T-cell (primary cell): ENCODE results near the gene CTNNB1. TPM values are rescaled to one million over a fixed set of nuclear protein-coding genes. Genes with fewer than 3 reads are reported as not detected.

Experiments used
- ATAC-seq, 4 experiments: fragments of 200-7000 bp in 3 of 4; fragments of 150-1000 bp in 1 of 4; cut with Tn5 transposase; replicated peaks in 1 of 4; 1 replicate in 3 of 4; 2 replicates in 1 of 4; pipeline ENCODE4 v1.10.0; 2021; ENCODE audit warnings: moderate library complexity in 3 of 4, mild to moderate bottlenecking in 2 of 4, moderate number of reproducible peaks in 1 of 4
- CTCF ChIA-PET, 2 donors: fragments of 300-600 bp; sonication (Branson Sonifier 250); formaldehyde crosslinking; loops; one replicate each; lab custom pipeline; 2022; ENCODE audit warnings: antibody characterized with exemption in 2 of 2; lab: Charles Lee
- POLR2A ChIA-PET, 2 donors: fragments of 300-600 bp; sonication (Branson Sonifier 250); formaldehyde crosslinking; loops; one replicate each; lab custom pipeline; 2022; ENCODE audit warnings: antibody characterized with exemption in 2 of 2; lab: Charles Lee
- DNase-seq, 35 experiments: peaks; one replicate each; pipeline versions ENCODE4 v3.0.0 to v3.0.0-alpha.2; 2013 to 2023
- H3K27ac ChIP-seq: one replicate; pipeline ENCODE4 v1.5.1; 2013; ENCODE audit warnings: low read length
- H3K27me3 ChIP-seq, 2 experiments: replicated peaks in 1 of 2; 1 replicate in 1 of 2; 2 replicates in 1 of 2; pipeline versions ENCODE4 v1.6.1 to v1.7.0; 2013; ENCODE audit warnings: low read length in 1 of 2, mixed read lengths in 1 of 2; ENCODE audit not compliant: control insufficient read depth in 2 of 2, insufficient read depth in 2 of 2; ENCODE audit errors: extremely low read depth in 1 of 2
- H3K36me3 ChIP-seq, 2 donors: 1 replicate in 1 of 2; 2 replicates in 1 of 2; pipeline versions ENCODE4 v1.6.1 to v1.7.0; 2013; ENCODE audit warnings: low read length in 1 of 2; ENCODE audit not compliant: control insufficient read depth in 2 of 2, insufficient read depth in 1 of 2; ENCODE audit errors: extremely low read depth in 1 of 2
- H3K4me1 ChIP-seq, 2 experiments: 1 replicate in 1 of 2; 2 replicates in 1 of 2; pipeline versions ENCODE4 v1.6.1 to v1.7.0; 2013; ENCODE audit warnings: low read length in 2 of 2, mixed read lengths in 1 of 2; ENCODE audit not compliant: insufficient read depth in 2 of 2, control insufficient read depth in 1 of 2; ENCODE audit errors: extremely low read depth in 1 of 2
- H3K4me3 ChIP-seq, 2 donors: 1 replicate in 1 of 2; 2 replicates in 1 of 2; pipeline versions ENCODE4 v1.5.1 to v1.7.0; 2013; ENCODE audit warnings: mild to moderate bottlenecking in 2 of 2, low read length in 1 of 2, moderate library complexity in 1 of 2; ENCODE audit not compliant: control insufficient read depth in 1 of 2; ENCODE audit errors: extremely low read depth in 1 of 2
- H3K9me3 ChIP-seq: 2 replicates; pipeline ENCODE4 v1.7.0; 2013
- H3K27ac Mint-ChIP-seq, 2 donors: one replicate each; pipeline ENCODE4 v1.8.0; 2020 to 2021; ENCODE audit warnings: mild to moderate bottlenecking in 2 of 2, mixed read lengths in 2 of 2
- H3K27me3 Mint-ChIP-seq, 2 donors: one replicate each; pipeline ENCODE4 v1.8.0; 2021 to 2022; ENCODE audit warnings: mixed read lengths in 2 of 2
- H3K36me3 Mint-ChIP-seq: one replicate; pipeline ENCODE4 v1.8.0; 2021; ENCODE audit warnings: mixed read lengths
- H3K4me1 Mint-ChIP-seq, 3 donors: one replicate each; pipeline ENCODE4 v1.8.0; 2020 to 2022; ENCODE audit warnings: mixed read lengths in 3 of 3, mild to moderate bottlenecking in 1 of 3
- H3K4me3 Mint-ChIP-seq, 3 donors: one replicate each; pipeline ENCODE4 v1.8.0; 2020 to 2022; ENCODE audit warnings: mild to moderate bottlenecking in 3 of 3, mixed read lengths in 3 of 3, moderate library complexity in 3 of 3
- H3K9me3 Mint-ChIP-seq, 3 donors: one replicate each; pipeline ENCODE4 v1.8.0; 2020 to 2022; ENCODE audit warnings: mixed read lengths in 3 of 3
- WGBS: methylation state at CpG from one replicate; pipeline ENCODE4 v1.1.5; 2013; ENCODE audit warnings: missing lambda C conversion rate; ENCODE audit not compliant: insufficient coverage; 5-methylcytosine and 5-hydroxymethylcytosine counted together
- total RNA-seq, 35 experiments: library from RNA in 6 of 35; stranded (reverse) in 6 of 35; fragments of 120-200 nt in 1 of 35; gene quantifications; one replicate each; pipeline versions ENCODE4 v1.2.1 to v1.2.4 and lab custom pipeline; 2013 to 2026

CTNNB1 gene
- total RNA-seq, 5 donors from 2014 or later (not counting 1 experiment from before 2014, with no cell fraction given): 147 to 180 (median 173) TPM

DNA sequence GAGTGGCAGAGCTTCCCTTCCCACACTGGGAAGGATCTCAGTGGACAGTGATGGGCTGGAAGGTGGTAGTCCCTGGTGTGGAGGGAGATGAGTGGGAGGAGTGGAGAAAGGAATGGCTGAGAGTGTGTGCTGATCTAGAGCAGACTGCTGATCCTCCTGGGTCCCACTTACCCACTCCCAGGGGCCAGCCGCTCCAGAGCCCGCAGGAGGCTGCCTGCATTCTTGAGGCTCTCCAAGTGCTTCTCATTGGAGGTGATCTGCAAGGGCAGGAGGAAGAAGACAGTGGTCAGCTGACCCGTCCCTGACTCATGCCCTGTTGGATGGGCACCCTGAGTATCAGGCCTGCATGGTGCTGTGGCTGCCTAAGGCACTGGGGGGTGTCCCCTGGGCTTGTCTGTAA, 50.0 kb downstream of the CTNNB1 start:
- Mint-ChIP-seq H3K27ac (no peak overlapping the region), H3K27me3 (no peaks in the 10 kb centered on the region), H3K9me3 (peaks cover 0 to 20% (median 4%) of the 10 kb centered on the region in 3 donors), H3K4me1 (no peaks in the 10 kb centered on the region), H3K36me3 (peaks cover 25% of the 10 kb centered on the region), H3K4me3 (no peak overlapping the region)
- no peak for ATAC-seq
- H3K27ac ChIP-seq: no peak overlapping the region
- 80% methylated on average over 1 of the region's 3 CpGs for WGBS
- no peak overlapping the region for H3K4me3 ChIP-seq
- no peaks in the 10 kb centered on the region for H3K4me1 ChIP-seq
- no peak for DNase-seq
- H3K36me3 ChIP-seq: no peaks in the 10 kb centered on the region
- no peaks in the 10 kb centered on the region for H3K9me3 ChIP-seq
- no peaks in the 10 kb centered on the region for H3K27me3 ChIP-seq
- ChIA-PET CTCF (no interaction called here), POLR2A (no interaction called here)

DNA sequence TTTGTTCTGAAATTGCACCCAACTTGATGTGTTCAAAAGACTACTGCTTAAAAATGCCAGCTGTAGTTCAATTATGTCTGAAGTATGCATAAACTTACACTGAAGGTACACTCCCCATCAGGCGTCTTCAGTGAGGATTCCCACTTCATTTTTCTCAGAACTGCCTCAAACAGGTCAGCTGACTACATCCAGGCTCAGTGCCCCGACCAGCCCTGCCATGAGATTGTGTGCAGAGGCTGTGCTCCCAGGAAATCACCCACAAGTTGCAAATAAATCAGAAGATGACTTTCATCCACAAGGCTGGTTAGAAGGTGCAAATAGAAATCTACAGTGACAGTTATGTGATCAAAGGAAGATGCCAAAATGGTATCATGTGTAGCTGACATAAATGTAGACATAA, 51.5 kb downstream of the CTNNB1 start:
- Mint-ChIP-seq H3K4me3 (no peak overlapping the region), H3K4me1 (no peaks in the 10 kb centered on the region), H3K9me3 (peaks cover 0 to 20% (median 4%) of the 10 kb centered on the region in 3 donors), H3K27ac (no peak overlapping the region), H3K36me3 (peaks cover 20% of the 10 kb centered on the region), H3K27me3 (no peaks in the 10 kb centered on the region)
- 67% methylated on average over 1 of the region's 2 CpGs for WGBS
- no peak for DNase-seq
- H3K4me3 ChIP-seq: no peak overlapping the region
- H3K9me3 ChIP-seq: no peaks in the 10 kb centered on the region
- no peak for ATAC-seq
- no peak overlapping the region for H3K27ac ChIP-seq
- H3K36me3 ChIP-seq: no peaks in the 10 kb centered on the region
- CTCF ChIA-PET: no interaction called here
- no peaks in the 10 kb centered on the region for H3K4me1 ChIP-seq
- H3K27me3 ChIP-seq: no peaks in the 10 kb centered on the region
- POLR2A ChIA-PET: interaction anchor here in 1 of 2 donors (0.6 kb wide), 1 partner anchor 51 kb away, joined by 4 read pairs; the partner anchor contains the start of gene CTNNB1

DNA sequence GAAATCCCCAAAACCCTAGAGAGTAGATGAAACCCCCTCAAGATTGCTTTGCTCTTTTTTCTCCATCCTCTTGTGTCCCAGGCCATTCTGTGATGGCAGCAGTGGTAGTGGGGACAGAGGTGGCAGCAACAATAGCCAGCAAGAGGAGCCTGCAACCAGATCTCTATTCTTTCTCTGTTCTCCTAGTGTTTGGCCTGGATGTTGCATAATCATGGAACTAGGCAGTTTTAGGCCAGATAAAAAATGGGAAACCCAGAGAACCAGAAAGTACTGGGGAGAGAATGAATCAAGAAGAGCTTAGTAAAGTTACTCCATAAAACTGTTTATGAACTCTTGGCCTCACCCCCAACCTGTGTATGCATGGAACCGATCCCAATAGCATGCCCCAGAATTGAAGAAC, 52.3 kb downstream of the CTNNB1 start:
- no peak overlapping the region for H3K27ac ChIP-seq
- WGBS: 100% methylated on average over 1 of the region's 1 CpG
- no peaks in the 10 kb centered on the region for H3K9me3 ChIP-seq
- H3K36me3 Mint-ChIP-seq: peaks cover 20% of the 10 kb centered on the region
- no peaks in the 10 kb centered on the region for H3K4me1 Mint-ChIP-seq
- H3K36me3 ChIP-seq: no peaks in the 10 kb centered on the region
- ChIA-PET CTCF (no interaction called here), POLR2A (interaction anchor here in 1 of 2 donors (0.6 kb wide), 2 partner anchors 49 to 52 kb away, joined by 3 to 4 read pairs; partner anchors contain the start of gene CTNNB1)
- no peaks in the 10 kb centered on the region for H3K27me3 ChIP-seq
- ATAC-seq (no peak), DNase-seq (no peak)
- H3K4me3 Mint-ChIP-seq: no peak overlapping the region
- H3K27ac Mint-ChIP-seq: no peak overlapping the region
- H3K27me3 Mint-ChIP-seq: no peaks in the 10 kb centered on the region
- no peak overlapping the region for H3K4me3 ChIP-seq
- H3K4me1 ChIP-seq: no peaks in the 10 kb centered on the region
- peaks cover 0 to 20% (median 4%) of the 10 kb centered on the region in 3 donors for H3K9me3 Mint-ChIP-seq

DNA sequence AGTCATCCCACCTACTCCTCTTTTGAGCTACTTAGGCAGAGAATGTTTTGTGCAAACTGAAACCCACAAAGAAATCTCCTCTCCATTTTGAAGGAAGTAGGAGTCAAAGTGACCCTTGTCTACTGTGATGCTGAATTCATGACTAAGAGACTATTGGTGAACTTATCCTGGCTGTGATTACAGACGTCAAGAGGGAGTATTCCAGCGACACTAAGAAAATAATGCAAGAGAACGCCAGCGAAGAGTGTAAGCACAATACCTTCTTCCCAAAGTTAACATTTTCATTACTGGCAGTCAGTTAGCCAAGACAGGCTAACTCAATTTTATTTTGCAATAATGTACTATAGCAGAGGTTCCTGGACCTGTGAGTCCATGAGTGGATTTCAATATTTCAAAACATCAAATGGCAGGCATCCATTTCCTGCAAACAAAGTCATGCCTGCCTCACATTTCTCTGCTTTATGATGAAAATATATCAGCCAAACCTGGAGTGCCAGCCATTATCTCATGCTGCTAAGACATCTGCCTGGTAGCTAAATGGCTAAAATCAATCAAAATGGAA, 59.0 kb downstream of the CTNNB1 start:
- CTCF ChIA-PET: no interaction called here
- Histone ChIP-seq H3K27ac (no peak overlapping the region), H3K9me3 (no peaks in the 10 kb centered on the region), H3K4me3 (no peak overlapping the region), H3K27me3 (no peaks in the 10 kb centered on the region), H3K36me3 (no peaks in the 10 kb centered on the region), H3K4me1 (no peaks in the 10 kb centered on the region)
- Mint-ChIP-seq H3K27me3 (no peaks in the 10 kb centered on the region), H3K27ac (no peak overlapping the region), H3K36me3 (peaks cover 11% of the 10 kb centered on the region), H3K4me1 (no peaks in the 10 kb centered on the region), H3K9me3 (peaks cover 0 to 5% (median 0%) of the 10 kb centered on the region in 3 donors), H3K4me3 (no peak overlapping the region)
- POLR2A ChIA-PET: no interaction called here
- ATAC-seq (no peak), DNase-seq (no peak)
- 90% methylated on average over 2 of the region's 4 CpGs for WGBS

DNA sequence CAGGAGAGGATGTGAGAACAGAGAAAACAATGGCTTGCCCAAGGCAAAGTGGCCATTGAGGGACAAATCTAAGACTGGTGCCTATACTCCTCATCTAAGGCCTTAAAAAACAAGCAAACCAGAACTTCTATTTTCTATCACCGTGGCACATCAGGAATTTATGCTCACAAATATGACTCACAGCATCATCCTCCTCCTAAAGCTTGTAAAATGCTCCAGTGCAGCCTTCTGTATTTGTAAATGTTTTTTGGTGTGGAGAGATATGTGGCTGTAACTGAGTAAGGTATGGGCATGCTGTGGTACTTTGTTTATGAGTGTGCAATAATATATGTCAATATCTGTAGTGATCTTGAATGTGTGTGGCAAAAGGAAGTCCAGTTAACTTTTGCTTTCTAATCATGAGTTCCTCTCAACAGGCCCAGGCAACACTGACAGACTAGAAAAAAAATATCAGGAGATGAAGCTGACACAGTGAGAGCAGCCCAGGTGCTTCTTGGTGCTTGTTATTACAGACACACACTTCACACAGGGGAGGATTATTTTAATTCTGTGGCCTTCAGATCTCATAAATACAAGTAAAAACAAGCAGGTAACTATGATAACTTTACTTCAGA, 60.3 kb downstream of the CTNNB1 start:
- Histone ChIP-seq H3K4me1 (no peaks in the 10 kb centered on the region), H3K36me3 (no peaks in the 10 kb centered on the region), H3K9me3 (no peaks in the 10 kb centered on the region), H3K4me3 (no peak overlapping the region), H3K27ac (no peak overlapping the region), H3K27me3 (no peaks in the 10 kb centered on the region)
- Mint-ChIP-seq H3K27me3 (no peaks in the 10 kb centered on the region), H3K27ac (no peak overlapping the region), H3K36me3 (peaks cover 9% of the 10 kb centered on the region), H3K4me1 (no peaks in the 10 kb centered on the region), H3K4me3 (no peak overlapping the region), H3K9me3 (no peaks in the 10 kb centered on the region)
- DNase-seq (no peak), ATAC-seq (no peak)
- ChIA-PET CTCF (no interaction called here), POLR2A (no interaction called here)
- no CpG with 5 or more reads among the region's 1 CpG for WGBS

DNA sequence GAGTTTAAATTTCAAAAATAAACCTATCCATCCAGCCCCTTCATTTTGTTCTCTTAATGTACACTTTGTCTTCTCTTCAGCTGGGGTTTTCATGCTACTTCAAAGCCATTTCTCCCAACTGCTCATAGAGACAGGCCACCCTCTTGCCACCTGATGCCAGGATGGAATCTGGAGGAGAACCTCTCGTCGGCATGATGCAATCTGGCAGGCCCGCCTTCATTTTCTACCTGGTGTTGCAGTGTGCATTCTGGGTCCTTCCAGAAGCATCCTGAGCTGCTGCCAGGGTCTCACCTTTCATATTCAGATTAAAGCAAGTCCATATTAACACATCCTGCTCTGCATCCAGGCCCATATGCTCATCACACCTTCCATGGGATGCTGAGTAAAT, 60.8 kb downstream of the CTNNB1 start:
- Mint-ChIP-seq H3K4me3 (no peak overlapping the region), H3K9me3 (no peaks in the 10 kb centered on the region), H3K27me3 (no peaks in the 10 kb centered on the region), H3K27ac (no peak overlapping the region), H3K36me3 (peaks cover 9% of the 10 kb centered on the region), H3K4me1 (no peaks in the 10 kb centered on the region)
- DNase-seq (no peak), ATAC-seq (no peak)
- no peaks in the 10 kb centered on the region for H3K27me3 ChIP-seq
- H3K4me1 ChIP-seq: no peaks in the 10 kb centered on the region
- H3K4me3 ChIP-seq: no peak overlapping the region
- POLR2A ChIA-PET: no interaction called here
- no peaks in the 10 kb centered on the region for H3K36me3 ChIP-seq
- no peak overlapping the region for H3K27ac ChIP-seq
- CTCF ChIA-PET: no interaction called here
- WGBS: no CpG with 5 or more reads among the region's 3 CpGs
- H3K9me3 ChIP-seq: no peaks in the 10 kb centered on the region
